Spinal cord (tissue), 10 donors: ENCODE results near the gene RFX7. TPM values are rescaled to one million over a fixed set of nuclear protein-coding genes. Genes with fewer than 3 reads are reported as not detected.
A peak's percentile ranks its signal among the peaks of the same experiment; 100 is the strongest.
"Not testable (repeated sequence)": the region's sequence is repeated elsewhere in the genome, so short reads cannot be mapped to it uniquely, and the experiment has no call there.

Experiments used
- DNase-seq, 6 donors: peaks; one replicate each; pipeline versions ENCODE4 v3.0.0 to v3.0.0-alpha.2; 2013 to 2015; ENCODE audit warnings: low spot score in 6 of 6, low read depth in 4 of 6
- H3K27ac ChIP-seq: one replicate; pipeline ENCODE4 v1.5.1; 2013; ENCODE audit warnings: low read depth, low read length, control low read depth
- H3K27me3 ChIP-seq: one replicate; pipeline ENCODE4 v1.6.1; 2013; ENCODE audit warnings: low read length; ENCODE audit not compliant: control insufficient read depth, insufficient read depth
- H3K36me3 ChIP-seq: one replicate; pipeline ENCODE4 v1.6.1; 2013; ENCODE audit warnings: low read length; ENCODE audit not compliant: control insufficient read depth, insufficient read depth
- H3K4me1 ChIP-seq: one replicate; pipeline ENCODE4 v1.6.1; 2013; ENCODE audit warnings: low read length; ENCODE audit not compliant: control insufficient read depth, insufficient read depth
- H3K4me3 ChIP-seq: one replicate; pipeline ENCODE4 v1.5.1; 2013; ENCODE audit warnings: low read depth, low read length, control low read depth
- H3K9me3 ChIP-seq: one replicate; pipeline ENCODE4 v1.6.1; 2013; ENCODE audit warnings: low read length; ENCODE audit not compliant: control insufficient read depth, insufficient read depth
- WGBS: methylation state at CpG from one replicate; pipeline ENCODE4 v1.1.5; 2013; ENCODE audit warnings: missing lambda C conversion rate; ENCODE audit not compliant: insufficient coverage; 5-methylcytosine and 5-hydroxymethylcytosine counted together
- polyA plus RNA-seq, 2 donors: library from polyadenylated mRNA; unstranded; fragments of 120-200 nt; gene quantifications; one replicate each; pipeline ENCODE4 v1.2.1, GENCODE V29; 2013; ENCODE audit not compliant: insufficient read length in 2 of 2
- total RNA-seq, 2 donors: library from RNA; depleted of rRNA in 1 of 2; stranded (reverse); fragments of 120-200 nt in 1 of 2; fragments of >200 nt in 1 of 2; gene quantifications; one replicate each; pipeline versions ENCODE4 v1.2.3 to v1.2.4, GENCODE V29; 2013 to 2014
- donor health status: healthy.

Gene RFX7
- total and polyA plus RNA-seq, 4 donors, result 15.0 to 27.5 (median 20.0) TPM

- not testable (repeated sequence) for H3K9me3 ChIP-seq, H3K27ac ChIP-seq
Observed at GRCh38 chr15:56257306-56257705, 13.6 kb upstream of the RFX7 start.

DNA sequence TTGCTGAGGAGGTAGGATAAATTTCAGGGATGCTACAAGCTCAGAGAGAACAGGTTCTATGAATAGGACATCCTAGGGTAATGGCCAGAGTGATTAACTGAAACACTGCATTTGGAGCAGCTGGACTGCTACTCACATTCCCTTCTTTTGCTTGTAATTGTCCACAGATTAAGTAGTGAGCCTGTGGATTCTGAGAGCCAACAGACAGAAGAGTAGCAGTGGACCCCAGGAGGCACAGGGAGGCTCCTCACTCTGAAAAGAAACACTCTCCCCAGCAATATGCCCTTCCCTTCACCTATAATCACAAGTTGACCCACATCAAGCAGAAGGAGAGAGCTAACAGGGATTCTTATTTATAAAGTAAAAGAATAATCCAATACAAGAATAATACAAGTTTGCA lies 10.6 kb upstream of the RFX7 start:
- Histone ChIP-seq H3K4me1 (no peaks in the 10 kb centered on the region), H3K4me3 (no peak overlapping the region), H3K27me3 (no peaks in the 10 kb centered on the region), H3K9me3 (no peaks in the 10 kb centered on the region), H3K36me3 (no peaks in the 10 kb centered on the region), H3K27ac (no peak overlapping the region)
- no peak for DNase-seq

More at GRCh38 chr15:56257306-56257705, 13.6 kb upstream of the RFX7 start:
- no CpG with 5 or more reads among the region's 1 CpG for WGBS
- H3K27me3 ChIP-seq, DNase-seq, H3K36me3 ChIP-seq, H3K4me3 ChIP-seq, H3K4me1 ChIP-seq: not testable (repeated sequence)

DNA sequence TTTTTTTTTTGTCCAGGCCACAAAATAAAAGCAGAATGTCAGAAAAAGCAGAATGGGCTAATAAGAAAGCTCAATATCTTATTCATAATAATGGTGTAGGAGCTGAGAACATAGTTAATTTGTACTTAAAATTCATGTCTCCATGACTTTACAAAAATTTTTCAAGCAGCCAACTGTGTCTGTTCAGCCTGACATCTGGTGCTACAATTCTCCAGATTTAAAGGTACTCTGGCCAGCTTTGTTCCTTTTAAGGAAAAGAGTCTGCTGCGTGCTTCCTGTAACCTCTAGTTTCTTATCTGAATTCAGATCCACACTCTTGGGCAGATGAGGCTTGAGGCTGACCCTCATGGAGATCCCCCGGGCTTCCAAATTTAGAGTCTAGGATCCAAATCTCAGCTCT lies 8.7 kb upstream of the RFX7 start:
- no peak overlapping the region for H3K27ac ChIP-seq
- peak in 2 of 6 donors; percentile 15 to 76 for DNase-seq
- H3K36me3 ChIP-seq, result no peaks in the 10 kb centered on the region
- H3K9me3 ChIP-seq, result no peaks in the 10 kb centered on the region
- 27% methylated on average over 1 of the region's 2 CpGs for WGBS
- H3K4me3 ChIP-seq, result no peak overlapping the region
- H3K4me1 ChIP-seq, result no peaks in the 10 kb centered on the region
- H3K27me3 ChIP-seq, result no peaks in the 10 kb centered on the region

DNA sequence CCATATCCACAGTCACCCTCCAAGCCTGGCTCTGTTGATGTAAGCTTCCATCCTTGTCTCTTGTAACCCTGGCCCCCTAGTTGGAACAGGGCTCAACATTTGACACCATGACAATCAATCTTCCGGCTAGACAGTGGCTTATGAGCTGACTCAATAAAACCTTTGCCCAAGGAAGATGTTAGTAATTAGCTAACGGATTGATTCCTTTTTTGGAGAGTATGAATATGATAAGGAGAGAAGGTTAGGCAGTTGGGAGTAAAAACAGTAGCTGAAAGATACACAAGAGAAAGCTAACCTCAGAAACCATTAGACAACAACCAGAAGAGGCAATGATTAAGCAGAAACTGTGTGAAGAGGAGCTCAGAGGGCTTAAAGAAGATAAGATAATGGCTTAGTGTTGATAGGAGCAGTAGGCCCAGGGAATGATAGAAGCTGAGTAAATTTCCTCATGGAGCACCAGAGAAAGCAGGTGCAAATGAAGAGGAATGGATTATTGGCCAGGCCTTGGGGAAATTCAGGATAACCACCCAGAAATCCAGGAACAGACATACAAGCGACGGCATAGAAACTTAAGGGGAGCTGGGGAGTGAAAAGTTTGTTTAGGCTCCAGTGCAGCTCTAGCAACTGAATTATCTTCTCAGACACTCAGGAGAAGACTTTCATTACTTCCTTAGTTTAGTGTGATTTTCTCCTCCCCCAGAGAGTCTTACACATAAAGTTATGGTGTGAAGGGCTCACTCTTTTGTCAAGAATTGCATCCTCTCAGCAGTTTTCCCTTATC lies 7.8 kb upstream of the RFX7 start:
- no CpG with 5 or more reads among the region's 4 CpGs for WGBS
- no peaks in the 10 kb centered on the region for H3K4me1 ChIP-seq
- H3K27ac ChIP-seq, result no peak overlapping the region
- no peak for DNase-seq
- H3K27me3 ChIP-seq, result no peaks in the 10 kb centered on the region
- no peaks in the 10 kb centered on the region for H3K9me3 ChIP-seq
- no peaks in the 10 kb centered on the region for H3K36me3 ChIP-seq
- H3K4me3 ChIP-seq, result no peak overlapping the region

DNA sequence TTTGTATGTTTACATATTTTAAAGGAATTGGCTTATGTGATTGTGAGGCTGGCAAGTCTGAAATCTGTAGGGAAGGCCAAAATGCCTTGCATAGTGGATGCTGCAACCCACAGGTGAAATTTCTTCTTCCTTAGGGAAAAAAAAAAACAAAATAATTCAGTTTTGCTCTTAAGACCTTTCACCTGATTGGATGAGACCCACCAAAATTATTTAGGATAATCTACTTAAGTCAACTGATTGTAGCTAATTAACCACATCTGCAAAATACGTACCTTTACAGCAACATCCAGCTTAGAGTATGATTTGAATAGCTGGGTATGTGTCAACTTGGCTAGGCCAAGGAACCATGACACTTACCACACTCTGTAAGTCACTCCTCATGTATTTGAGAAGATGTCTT lies 6.9 kb upstream of the RFX7 start:
- no peak overlapping the region for H3K4me3 ChIP-seq
- H3K36me3 ChIP-seq, result no peaks in the 10 kb centered on the region
- no peaks in the 10 kb centered on the region for H3K27me3 ChIP-seq
- no peak overlapping the region for H3K27ac ChIP-seq
- no peaks in the 10 kb centered on the region for H3K9me3 ChIP-seq
- DNase-seq, result no peak
- no peaks in the 10 kb centered on the region for H3K4me1 ChIP-seq
- no CpG with 5 or more reads among the region's 1 CpG for WGBS

GRCh38 chr15:56249092-56249491 lies 5.4 kb upstream of the RFX7 start:
- no peak overlapping the region for H3K27ac ChIP-seq
- no peaks in the 10 kb centered on the region for H3K27me3 ChIP-seq
- no peaks in the 10 kb centered on the region for H3K36me3 ChIP-seq
- H3K4me3 ChIP-seq, result no peak overlapping the region
- no peaks in the 10 kb centered on the region for H3K9me3 ChIP-seq
- H3K4me1 ChIP-seq, result peaks cover 9% of the 10 kb centered on the region
- peak in 2 of 6 donors; percentile 67 to 72 for DNase-seq

GRCh38 chr15:56248311-56248992 lies 4.8 kb upstream of the RFX7 start:
- no peaks in the 10 kb centered on the region for H3K27me3 ChIP-seq
- H3K4me3 ChIP-seq, result no peak overlapping the region
- DNase-seq, result no peak
- no peaks in the 10 kb centered on the region for H3K36me3 ChIP-seq
- peaks cover 9% of the 10 kb centered on the region for H3K4me1 ChIP-seq
- no peaks in the 10 kb centered on the region for H3K9me3 ChIP-seq
- H3K27ac ChIP-seq, result no peak overlapping the region
- no CpG with 5 or more reads among the region's 3 CpGs for WGBS

- WGBS, result no CpG with 5 or more reads among the region's 2 CpGs
- no peaks in the 10 kb centered on the region for H3K36me3 ChIP-seq
- H3K4me3 ChIP-seq, result no peak overlapping the region
- H3K9me3 ChIP-seq, result no peaks in the 10 kb centered on the region
- no peak overlapping the region for H3K27ac ChIP-seq
- H3K27me3 ChIP-seq, result no peaks in the 10 kb centered on the region
- DNase-seq, result no peak
- peaks cover 9% of the 10 kb centered on the region for H3K4me1 ChIP-seq
Observed at GRCh38 chr15:56247266-56247665, 3.6 kb upstream of the RFX7 start.

GRCh38 chr15:56245871-56246814 lies 2.5 kb upstream of the RFX7 start:
- no peaks in the 10 kb centered on the region for H3K27me3 ChIP-seq
- DNase-seq, result peak in 2 of 6 donors; percentile 61 to 79
- H3K9me3 ChIP-seq, result no peaks in the 10 kb centered on the region
- no peak overlapping the region for H3K27ac ChIP-seq
- peaks cover 9% of the 10 kb centered on the region for H3K4me1 ChIP-seq
- H3K36me3 ChIP-seq, result no peaks in the 10 kb centered on the region
- 17% methylated on average over 10 of the region's 15 CpGs for WGBS
- no peak overlapping the region for H3K4me3 ChIP-seq
